ENCODE data around the gene PTGR2.
"Not testable (repeated sequence)": the region's sequence is repeated elsewhere in the genome, so short reads cannot be mapped to it uniquely, and the experiment has no call there.

Gene PTGR2

DNA sequence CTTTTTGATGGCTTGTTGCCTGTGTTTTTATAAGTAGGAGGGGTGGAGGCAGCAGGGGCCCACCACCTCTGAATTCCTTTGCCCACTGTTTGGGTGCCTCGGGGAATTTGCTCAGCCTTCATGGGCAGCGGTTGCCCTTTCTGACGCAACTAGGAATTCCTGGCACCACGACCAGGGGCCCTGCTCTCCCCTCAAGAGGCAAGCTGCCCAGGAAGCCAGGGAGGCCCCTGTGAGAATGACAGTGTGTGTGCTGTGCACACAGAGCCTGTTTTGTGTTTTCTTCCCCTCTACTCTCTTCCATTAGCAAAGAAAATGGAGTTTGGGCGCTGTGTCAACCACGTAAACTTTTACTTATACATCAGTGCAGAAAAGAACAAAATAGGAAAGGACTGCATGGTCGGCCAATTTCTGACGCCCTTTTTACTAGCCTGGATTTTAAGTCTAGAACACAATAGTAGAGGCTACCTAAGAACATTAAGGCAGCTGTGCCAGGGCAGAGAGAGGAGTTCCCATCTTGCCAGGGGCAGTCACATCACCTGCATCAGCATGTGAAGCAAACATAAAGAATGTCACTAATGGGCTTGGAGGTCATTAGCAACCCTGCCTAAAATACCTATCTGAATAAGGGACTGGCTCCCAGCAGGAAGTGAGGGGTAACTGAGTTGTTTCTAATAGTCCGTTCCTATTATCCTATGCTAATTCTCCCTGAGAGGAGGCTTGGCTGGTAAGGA, 17.9 kb upstream of the PTGR2 start:
- no peak for DNase-seq

DNA sequence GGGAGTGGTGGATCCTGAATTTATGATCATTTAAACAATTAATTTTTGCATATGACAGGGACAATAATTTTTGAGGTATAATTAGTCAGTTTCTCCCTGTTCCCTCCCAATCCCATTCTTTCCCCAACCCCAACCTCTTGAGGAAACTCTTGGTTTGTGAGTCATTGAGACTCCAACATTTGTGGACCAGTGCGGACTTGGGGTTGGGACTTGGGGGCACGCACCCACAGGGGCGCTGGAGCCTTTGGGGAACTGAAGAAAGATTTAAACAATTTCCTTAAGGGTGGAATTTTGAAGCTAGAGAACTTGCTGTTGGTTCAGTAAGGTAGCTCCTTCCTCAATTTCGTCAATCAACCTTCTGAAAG, 17.4 kb upstream of the PTGR2 start:
- DNase-seq: no peak

GRCh38 chr14:73838293-73839034, 13.2 kb upstream of the PTGR2 start:
- not testable (repeated sequence) for DNase-seq

DNA sequence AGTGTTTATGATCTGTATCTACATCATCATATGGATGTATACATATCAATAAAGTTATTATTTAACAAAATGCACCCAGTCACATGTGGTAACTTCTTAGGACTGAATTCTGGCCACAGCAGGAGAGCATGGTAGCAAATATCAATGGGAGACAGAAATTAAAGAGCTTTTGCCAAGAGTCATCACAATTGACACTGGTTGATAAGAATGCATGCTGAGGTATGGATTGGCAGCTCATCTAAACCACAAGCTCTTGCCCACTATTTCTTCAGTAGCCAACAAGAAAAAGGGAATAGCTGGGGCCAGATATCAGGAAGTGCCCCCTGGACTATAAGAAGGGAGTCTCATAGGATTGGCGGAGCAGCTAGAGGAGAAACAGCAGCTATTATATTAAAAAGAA, 9.4 kb upstream of the PTGR2 start:
- peak; percentile 32 for DNase-seq

DNA sequence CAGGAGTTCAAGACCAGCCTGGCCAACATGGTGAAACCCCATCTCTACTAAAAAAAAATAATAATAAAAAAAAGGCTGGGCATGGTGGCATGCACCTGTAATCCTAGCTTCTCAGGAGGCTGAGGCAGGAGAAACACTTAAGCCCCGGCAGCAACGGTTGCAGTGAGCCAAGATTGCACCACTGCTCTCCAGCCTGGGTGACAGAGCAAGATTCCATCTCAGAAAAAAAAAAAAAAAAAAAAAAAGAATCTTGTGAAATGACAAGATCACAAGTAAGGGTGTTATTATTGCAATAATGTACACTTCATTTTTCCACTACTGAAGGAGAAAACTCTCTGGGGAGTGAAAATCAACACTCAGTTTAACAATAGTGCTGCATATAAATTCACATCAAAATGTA, 8.8 kb upstream of the PTGR2 start:
- peak; percentile 26 for DNase-seq

- DNase-seq: no peak
These were observed 8.3 kb upstream of the PTGR2 start for GRCh38 chr14:73843296-73843695.

- DNase-seq: no peak
These were observed 4.7 kb upstream of the PTGR2 start for GRCh38 chr14:73846947-73847346.

DNA sequence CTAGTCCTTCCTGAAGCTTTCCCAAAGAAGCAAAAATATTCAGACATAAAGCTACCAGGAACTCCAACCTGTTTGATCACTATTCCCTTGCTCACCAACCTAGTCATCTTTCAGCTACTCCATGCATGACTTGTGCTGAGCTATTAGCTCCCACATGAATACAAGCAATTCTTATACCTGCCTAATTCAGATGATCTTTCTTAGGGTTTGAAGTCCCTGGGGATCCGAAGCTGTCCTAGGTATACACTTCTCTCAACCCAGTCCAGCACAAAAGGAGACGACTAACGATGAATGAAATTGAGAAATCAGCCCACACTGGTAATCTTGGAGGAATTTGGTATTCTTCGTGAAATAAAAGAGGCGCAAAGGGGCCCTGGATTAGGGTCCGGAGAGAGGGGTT, 631 bp upstream of the PTGR2 start:
- DNase-seq: peak; percentile 24

DNA sequence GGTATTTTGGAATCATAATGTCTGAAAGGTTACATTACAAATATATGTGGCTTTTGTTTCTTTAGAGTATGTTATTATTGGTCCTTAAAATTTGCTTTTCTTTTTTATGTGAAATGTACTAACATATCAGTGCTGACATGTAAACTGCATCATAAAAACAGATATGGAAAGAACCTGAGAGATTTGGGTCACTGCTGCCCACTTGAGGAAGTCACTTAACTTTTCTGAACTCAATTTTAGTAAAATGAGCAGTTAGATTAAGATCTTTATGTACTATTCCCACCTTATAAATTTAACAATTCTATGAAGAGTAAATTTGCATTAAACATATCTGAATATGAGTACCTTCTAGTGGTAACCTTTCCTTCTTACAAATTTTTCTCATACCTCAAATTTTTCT, 7.5 kb downstream of the PTGR2 start:
- peak; percentile 2 for DNase-seq

- DNase-seq: peak; percentile 51
These were observed 9.4 kb downstream of the PTGR2 start for GRCh38 chr14:73861073-73861472.

DNA sequence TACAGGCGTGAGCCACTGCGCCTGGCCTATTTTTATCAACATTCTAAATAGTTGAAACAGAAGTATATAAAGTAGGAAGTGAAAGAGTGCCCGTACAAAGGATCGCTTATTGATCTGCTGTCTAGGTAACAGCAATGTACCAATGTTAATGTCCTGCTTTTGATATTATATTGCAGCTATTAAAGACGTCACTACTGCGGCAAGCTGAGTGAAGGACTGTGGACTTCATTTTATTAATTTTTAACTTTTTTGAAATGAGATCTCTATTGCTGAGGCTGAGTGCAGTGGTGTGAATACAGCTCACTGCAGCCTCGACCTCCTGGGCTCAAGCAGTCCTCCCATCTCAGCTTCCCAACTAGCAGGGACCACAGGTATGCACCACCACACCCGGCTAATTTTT, 10.8 kb downstream of the PTGR2 start:
- no peak for DNase-seq

- no peak for DNase-seq
These were observed 11.6 kb downstream of the PTGR2 start for GRCh38 chr14:73863209-73863608.

DNA sequence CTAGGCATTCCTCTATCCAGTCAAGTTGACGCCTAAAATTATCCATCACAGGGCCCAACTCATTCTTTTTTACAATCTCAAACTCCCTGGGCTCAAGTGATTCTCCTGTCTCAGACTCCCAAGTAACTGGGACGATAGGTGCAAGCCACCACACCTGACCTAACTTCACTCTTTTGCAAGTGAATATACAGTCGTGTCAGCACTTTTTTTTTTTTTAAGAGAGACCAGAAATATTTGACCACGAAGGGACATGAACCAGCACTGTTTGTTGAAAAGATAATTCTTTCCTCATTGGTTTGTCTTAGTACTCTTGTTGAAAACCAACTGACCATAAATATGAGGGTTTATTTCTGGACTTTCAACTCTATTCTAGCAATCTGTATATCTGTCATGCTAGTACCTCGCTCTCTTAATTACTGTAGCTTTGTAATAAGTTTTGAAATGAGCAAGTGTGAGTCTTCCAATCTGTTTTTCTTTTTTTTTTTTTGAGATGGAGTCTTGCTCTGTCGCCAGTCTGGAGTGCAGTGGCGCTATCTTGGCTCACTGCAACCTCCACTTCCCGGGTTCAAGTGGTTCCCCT, 14.0 kb downstream of the PTGR2 start:
- no peak for DNase-seq

DNA sequence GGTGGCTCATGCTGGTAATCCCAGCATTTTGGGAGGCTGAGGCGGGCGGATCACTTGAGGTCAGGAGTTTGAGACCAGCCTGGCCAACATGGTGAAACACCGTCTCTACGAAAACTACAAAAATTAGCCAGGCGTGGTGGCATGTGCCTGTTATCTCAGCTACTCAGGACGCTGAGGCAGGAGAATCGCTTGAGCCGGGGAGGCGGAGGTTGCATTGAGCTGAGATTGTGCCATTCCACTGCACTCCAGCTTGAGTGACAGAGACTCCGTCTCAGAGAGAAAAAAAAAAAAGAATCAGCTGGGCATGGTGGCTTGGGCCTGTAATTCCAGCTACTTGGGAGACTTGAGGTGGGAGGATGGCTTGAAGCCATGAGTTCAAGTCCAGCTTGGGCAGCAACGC, 18.1 kb downstream of the PTGR2 start:
- DNase-seq: not testable (repeated sequence)

- DNase-seq: no peak
These were observed 19.0 kb downstream of the PTGR2 start for GRCh38 chr14:73870525-73871235.

GRCh38 chr14:73873660-73874059, 22.0 kb downstream of the PTGR2 start:
- no peak for DNase-seq

GRCh38 chr14:73877790-73878189, 26.2 kb downstream of the PTGR2 start:
- no peak for DNase-seq

DNA sequence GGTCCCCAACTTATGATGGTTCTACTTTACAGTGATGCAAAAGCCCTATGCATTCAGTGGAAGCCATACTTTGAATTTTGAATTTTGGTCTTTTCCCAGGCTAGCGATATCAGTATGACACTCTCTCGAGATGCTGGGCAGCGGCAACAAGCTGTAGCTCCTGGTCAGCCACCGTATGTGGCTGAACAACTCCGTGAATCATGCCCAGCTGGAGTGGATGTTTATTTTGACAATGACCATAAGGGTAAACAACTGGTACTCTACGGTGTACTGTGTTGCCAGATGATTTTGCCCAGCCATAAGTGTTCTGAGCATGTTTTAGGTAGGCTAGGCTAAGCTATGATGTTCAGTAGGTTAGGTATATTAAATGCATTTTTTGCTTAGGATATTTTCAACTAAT, 26.8 kb downstream of the PTGR2 start:
- DNase-seq: no peak

DNA sequence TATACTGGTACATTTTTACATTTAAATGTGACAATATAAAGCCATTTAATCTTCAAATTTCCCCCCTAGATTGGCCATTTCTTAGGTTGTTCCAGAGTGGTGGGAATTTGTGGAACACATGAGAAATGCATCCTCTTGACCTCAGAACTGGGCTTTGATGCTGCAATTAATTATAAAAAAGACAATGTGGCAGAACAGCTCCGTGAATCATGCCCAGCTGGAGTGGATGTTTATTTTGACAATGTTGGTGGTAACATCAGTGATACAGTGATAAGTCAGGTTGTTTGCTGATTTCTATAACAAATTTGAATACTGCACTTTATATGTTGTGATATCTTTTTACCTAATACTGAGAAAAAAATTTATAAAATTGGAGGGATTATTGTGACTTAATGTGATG, 27.4 kb downstream of the PTGR2 start:
- DNase-seq: no peak

DNA sequence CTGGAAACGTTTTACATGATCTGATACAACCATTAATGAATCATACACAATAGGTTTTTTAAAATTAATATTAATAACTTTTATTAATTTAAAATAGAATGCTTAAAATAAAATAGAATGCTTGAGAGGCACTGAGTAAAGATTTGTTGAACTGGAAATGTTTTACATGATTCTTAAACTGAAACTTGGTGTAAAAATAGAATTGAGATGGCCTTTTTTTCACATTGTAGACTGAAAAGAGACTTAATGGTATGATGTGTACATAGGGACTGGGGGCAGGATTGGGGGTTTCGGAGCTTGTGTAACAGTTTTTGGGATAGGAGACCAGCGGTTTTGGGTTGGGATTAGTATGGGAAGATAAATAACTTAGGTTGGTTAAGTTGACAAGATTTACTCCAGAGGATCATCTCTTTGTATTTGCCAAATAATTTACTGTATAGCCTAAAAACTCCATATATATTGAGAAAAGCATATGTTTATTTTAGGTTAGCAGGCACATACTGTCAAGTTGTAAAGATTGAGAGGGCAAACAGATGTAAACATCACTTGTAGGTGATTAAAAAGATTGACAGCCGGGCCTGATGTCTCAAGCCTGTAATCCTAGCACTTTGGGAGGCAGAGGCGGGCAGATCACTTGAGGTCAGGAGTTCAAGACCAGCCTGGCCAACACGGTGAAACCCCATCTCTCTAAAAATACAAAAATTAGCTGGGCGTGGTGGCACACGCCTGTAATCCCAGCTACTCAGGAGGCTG, 33.0 kb downstream of the PTGR2 start:
- DNase-seq: no peak

DNA sequence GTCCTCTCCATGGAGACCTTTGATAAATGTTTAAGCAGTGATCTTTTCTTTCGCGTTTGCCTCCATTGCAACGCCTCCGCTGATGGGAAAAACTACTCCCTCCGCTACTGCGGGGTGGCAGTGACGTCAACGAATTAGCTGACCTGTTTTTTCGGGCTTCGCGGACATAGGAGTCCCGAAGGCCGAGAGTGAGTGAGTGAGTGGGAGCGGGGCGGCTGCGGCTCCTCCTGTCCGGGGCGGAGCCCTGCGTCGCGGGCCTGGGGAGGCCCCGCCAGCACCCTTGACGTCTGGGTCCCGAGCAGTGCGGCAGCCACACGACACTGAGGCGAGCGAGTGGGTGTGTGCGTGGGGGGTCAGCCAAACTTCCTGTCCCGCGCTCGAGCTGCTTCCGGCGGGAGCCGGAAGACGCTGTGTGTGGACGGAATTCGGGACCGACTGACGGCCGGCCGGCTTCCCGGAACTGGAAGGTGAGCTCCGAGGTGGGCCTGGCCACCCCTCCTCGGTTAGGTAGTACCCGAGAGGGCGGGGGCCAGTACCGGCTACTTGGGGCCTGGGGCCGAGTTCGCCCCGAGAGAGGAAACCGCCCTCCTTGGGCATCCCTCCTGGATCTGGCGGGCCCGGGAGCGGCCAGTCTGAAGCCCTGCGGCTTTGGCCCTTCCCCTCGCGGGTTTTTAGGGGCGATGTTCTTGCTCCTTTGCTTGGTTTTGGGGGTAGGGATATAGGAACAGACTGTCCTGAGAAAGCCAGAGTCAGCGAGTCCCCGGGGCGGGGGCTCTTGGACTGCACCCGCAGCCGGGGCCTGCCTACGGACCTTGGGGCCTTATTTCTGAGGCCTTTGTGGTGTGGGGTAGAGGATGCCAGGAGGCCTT, 35.1 kb downstream of the PTGR2 start, which contains the start of gene ZNF410:
ZNF410 (plus strand) TSS at position 411 of the 869 bp plus-strand sequence. CDS start 5,317 bp downstream, outside the sequence.
- peak; percentile 95 for DNase-seq

DNA sequence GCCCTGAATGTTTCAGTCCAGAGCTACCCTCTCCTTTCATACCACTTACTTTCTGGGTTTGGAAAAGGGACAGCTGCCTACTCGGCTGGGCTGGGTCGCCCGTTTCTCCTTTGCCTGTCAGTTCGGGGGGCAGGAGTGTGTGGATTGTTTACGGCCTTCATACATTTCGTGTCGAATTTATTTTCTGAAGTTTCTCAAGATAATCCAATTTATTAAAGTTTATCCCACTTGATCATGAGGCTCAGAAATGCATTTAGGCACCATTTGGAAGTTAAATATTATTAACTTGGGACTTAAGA, 35.6 kb downstream of the PTGR2 start:
- DNase-seq: no peak
